ENCODE results near the gene KDM4B. TPM values are rescaled to one million over a fixed set of nuclear protein-coding genes. Genes with fewer than 3 reads are reported as not detected.
"Not testable (repeated sequence)": the region's sequence is repeated elsewhere in the genome, so short reads cannot be mapped to it uniquely, and the experiment has no call there.

Gene KDM4B
- total and polyA plus RNA-seq, 9 of the 15 experiments (the other 6 are each of a cell fraction or from before 2014, with no cell fraction given), result 0.21 to 29.9 (median 7.3) TPM

- H3K27me3 ChIP-seq (ENCODE audit: control insufficient read depth in 2 of 2, insufficient read depth in 2 of 2, low read length in 2 of 2); H3K4me2 ChIP-seq (ENCODE audit: insufficient read depth, low read length); DNase-seq (ENCODE audit: extremely low read depth in 1 of 4, low spot score in 3 of 4); H3K4me3 ChIP-seq; H3K9me1 ChIP-seq (ENCODE audit: control insufficient read depth, insufficient read depth, low read length); ATAC-seq; H3K9ac ChIP-seq (ENCODE audit: insufficient read depth in 1 of 2, low read depth in 2 of 2, low read length in 2 of 2); H2AFZ ChIP-seq (ENCODE audit: low read depth, low read length); H3K4me1 ChIP-seq (replicated peaks in 1 of 2; ENCODE audit: control insufficient read depth in 2 of 2, insufficient read depth in 2 of 2, low read length in 2 of 2); FAIRE-seq; BruUV-seq (replicated peaks); CTCF ChIA-PET (ENCODE audit: low intra/inter-chr PET ratio); POLR2A ChIA-PET; H3K9me3 ChIP-seq (replicated peaks; ENCODE audit: control insufficient read depth, insufficient read depth, low read depth, low read length); H3K79me2 ChIP-seq (ENCODE audit: control insufficient read depth, insufficient read depth, low read length); in situ Hi-C loops (cut with MboI); H3K36me3 ChIP-seq (ENCODE audit: control insufficient read depth, insufficient read depth, low read length); H4K20me1 ChIP-seq (replicated peaks; ENCODE audit: control insufficient read depth, insufficient read depth, low read length); intact Hi-C loops (cut with micrococcal nuclease); H3K27ac ChIP-seq (ENCODE audit: extremely low read depth, low read depth, low read length): not testable (repeated sequence)
- WGBS (ENCODE audit: insufficient coverage, low coverage, missing lambda C conversion rate), result 7% methylated on average over 3 of the region's 3 CpGs
- TF ChIP-seq ZNF121 (CRISPR knock-in tag; conservative IDR thresholded peaks at IDR 0.05), result peak; percentile 84
These were observed 226.7 kb downstream of the KDM4B start for GRCh38 chr19:5195587-5195986.

- H3K9ac ChIP-seq (ENCODE audit: insufficient read depth in 1 of 2, low read depth in 2 of 2, low read length in 2 of 2), result no peak overlapping the region
- CTCF ChIA-PET (ENCODE audit: low intra/inter-chr PET ratio), result no interaction called here
These were observed 227.9 kb downstream of the KDM4B start for GRCh38 chr19:5196832-5197231.

More at GRCh38 chr19:5196832-5197231, 227.9 kb downstream of the KDM4B start:
- no peaks in the 10 kb centered on the region for H3K36me3 ChIP-seq (ENCODE audit: control insufficient read depth, insufficient read depth, low read length)
- in situ Hi-C loops (cut with MboI), result no loop called here
- FAIRE-seq, result no peak
- H3K9me1 ChIP-seq (ENCODE audit: control insufficient read depth, insufficient read depth, low read length), result no peaks in the 10 kb centered on the region
- POLR2A ChIA-PET, result interaction anchor here (0.6 kb wide), 1 partner anchor 25 kb away, joined by 3 read pairs; no protein-coding TSS in a partner anchor
- H3K4me3 ChIP-seq, result no peak overlapping the region
- no peak for ATAC-seq
- TF ChIP-seq GATA2 (CRISPR knock-in tag; IDR thresholded peaks at IDR 0.05) (no peak), ZBTB40 (IDR thresholded peaks at IDR 0.05) (peak; percentile 86), ZBTB40 (CRISPR knock-in tag; IDR thresholded peaks at IDR 0.05) (0 out of 2 replicates have a peak, but pooled peaks have one; percentile 43)
- no TSS peak for BruUV-seq (replicated peaks)
- no peak for DNase-seq (ENCODE audit: extremely low read depth in 1 of 4, low spot score in 3 of 4)
- intact Hi-C loops (cut with micrococcal nuclease), result no loop called here
- no peaks in the 10 kb centered on the region for H3K27me3 ChIP-seq (ENCODE audit: control insufficient read depth in 2 of 2, insufficient read depth in 2 of 2, low read length in 2 of 2)
- no peaks in the 10 kb centered on the region for H4K20me1 ChIP-seq (replicated peaks; ENCODE audit: control insufficient read depth, insufficient read depth, low read length)
- H3K27ac ChIP-seq (ENCODE audit: extremely low read depth, low read depth, low read length), result no peak overlapping the region
- 65% methylated on average over 5 of the region's 5 CpGs for WGBS (ENCODE audit: insufficient coverage, low coverage, missing lambda C conversion rate)
- no peak overlapping the region for H2AFZ ChIP-seq (ENCODE audit: low read depth, low read length)
- H3K4me2 ChIP-seq (ENCODE audit: insufficient read depth, low read length), result no peak overlapping the region
- H3K9me3 ChIP-seq (replicated peaks; ENCODE audit: control insufficient read depth, insufficient read depth, low read depth, low read length), result peaks cover 4% of the 10 kb centered on the region; the same call in 1 of the 2 replicates
- no peaks in the 10 kb centered on the region for H3K79me2 ChIP-seq (ENCODE audit: control insufficient read depth, insufficient read depth, low read length)
- no peaks in the 10 kb centered on the region; a peak in 1 of 5 replicates for H3K4me1 ChIP-seq (replicated peaks in 1 of 2; ENCODE audit: control insufficient read depth in 2 of 2, insufficient read depth in 2 of 2, low read length in 2 of 2)
